GM23338 (cell line): Measurements from ENCODE around the gene BMPR1B. TPM values are rescaled to one million over a fixed set of nuclear protein-coding genes. Genes with fewer than 3 reads are reported as not detected.

Source experiments
- ATAC-seq: fragments of 200-7000 bp; cut with Tn5 transposase; 3 replicates; pipeline ENCODE4 v1.9.1; 2020
- DNase-seq: peaks from one replicate; pipeline ENCODE4 v3.0.0-alpha.2; 2015; ENCODE audit warnings: low spot score
- H2AFZ ChIP-seq: fragments of 200-600 bp; sonication (generic); 2 replicates; pipeline ENCODE4 v1.8.0; 2016; ENCODE audit warnings: antibody characterized with exemption, mild to moderate bottlenecking, moderate library complexity
- H3F3A ChIP-seq: fragments of 200-600 bp; sonication (generic); replicated peaks from 2 replicates; pipeline ENCODE4 v1.8.0; 2017; ENCODE audit warnings: antibody characterized with exemption, mixed run types, low read depth
- H3K27ac ChIP-seq: fragments of 200-600 bp; sonication (generic); 2 replicates; pipeline ENCODE4 v1.6.1; 2016; ENCODE audit warnings: low read depth
- H3K27me3 ChIP-seq: fragments of 200-600 bp; sonication (generic); 2 replicates; pipeline ENCODE4 v1.8.0; 2016; ENCODE audit warnings: mild to moderate bottlenecking, mixed run types, moderate library complexity; ENCODE audit not compliant: insufficient read depth
- H3K36me3 ChIP-seq: fragments of 200-600 bp; sonication (generic); 2 replicates; pipeline ENCODE4 v1.8.0; 2016; ENCODE audit warnings: mild to moderate bottlenecking; ENCODE audit not compliant: insufficient read depth
- H3K4me1 ChIP-seq: fragments of 200-600 bp; sonication (generic); 2 replicates; pipeline ENCODE4 v1.8.0; 2016; ENCODE audit warnings: mild to moderate bottlenecking, moderate library complexity; ENCODE audit not compliant: insufficient read depth
- H3K4me2 ChIP-seq: fragments of 200-600 bp; sonication (generic); 2 replicates; pipeline ENCODE4 v1.7.1; 2017; ENCODE audit warnings: mixed run types
- H3K4me3 ChIP-seq: fragments of 200-600 bp; sonication (generic); 2 replicates; pipeline ENCODE4 v1.6.1; 2016; ENCODE audit warnings: mixed run types
- H3K79me2 ChIP-seq: fragments of 200-600 bp; sonication (generic); replicated peaks from 2 replicates; pipeline ENCODE4 v1.8.0; 2017; ENCODE audit warnings: mild to moderate bottlenecking; ENCODE audit not compliant: insufficient read depth
- H3K9me2 ChIP-seq: fragments of 200-600 bp; sonication (generic); 2 replicates; pipeline ENCODE4 v1.8.0; 2017; ENCODE audit not compliant: insufficient read depth
- H4K20me1 ChIP-seq: fragments of 200-600 bp; sonication (generic); replicated peaks from 2 replicates; pipeline ENCODE4 v1.8.0; 2017; ENCODE audit warnings: mild to moderate bottlenecking; ENCODE audit not compliant: insufficient read depth
- H3K27ac Mint-ChIP-seq: 2 replicates; pipeline ENCODE4 v1.8.0; 2020; ENCODE audit warnings: inconsistent platforms, mild to moderate bottlenecking, moderate library complexity, mixed read lengths
- H3K27me3 Mint-ChIP-seq: 3 replicates; pipeline ENCODE4 v1.8.0; 2022; ENCODE audit warnings: low read depth, mild to moderate bottlenecking, moderate library complexity, mixed read lengths, inconsistent platforms; ENCODE audit not compliant: insufficient read depth, poor library complexity
- H3K36me3 Mint-ChIP-seq: 3 replicates; pipeline ENCODE4 v1.8.0; 2021; ENCODE audit warnings: low read depth, mild to moderate bottlenecking, inconsistent platforms, moderate library complexity, mixed read lengths
- H3K4me1 Mint-ChIP-seq: 3 replicates; pipeline ENCODE4 v1.8.0; 2020; ENCODE audit warnings: mild to moderate bottlenecking, inconsistent platforms, mixed read lengths
- H3K4me3 Mint-ChIP-seq: 3 replicates; pipeline ENCODE4 v1.8.0; 2021; ENCODE audit warnings: moderate library complexity, mild to moderate bottlenecking, inconsistent platforms, mixed read lengths
- H3K9me3 Mint-ChIP-seq: 3 replicates; pipeline ENCODE4 v1.8.0; 2020; ENCODE audit warnings: moderate library complexity, mild to moderate bottlenecking, inconsistent platforms, mixed read lengths
- CREB1 ChIP-seq: fragments of 250-450 bp; sonication (Bioruptor Pico); IDR thresholded peaks from 2 replicates; pipeline ENCODE4 v1.5.0; 2020; ENCODE audit warnings: low read depth, mild to moderate bottlenecking, moderate library complexity
- EZH2 ChIP-seq: fragments of 200-600 bp; sonication (generic); IDR thresholded peaks from one replicate; pipeline ENCODE4 v1.8.0; 2017; ENCODE audit warnings: antibody characterized with exemption, mild to moderate bottlenecking, low read depth; ENCODE audit not compliant: unreplicated experiment
- EZH2phosphoT487 ChIP-seq: fragments of 200-600 bp; sonication (generic); IDR thresholded peaks from one replicate; pipeline ENCODE4 v1.8.1; 2018; ENCODE audit warnings: antibody characterized with exemption; ENCODE audit not compliant: unreplicated experiment
- JUNB ChIP-seq: IDR thresholded peaks from one replicate; pipeline ENCODE4 v1.6.1; 2016; ENCODE audit warnings: antibody characterized with exemption; ENCODE audit not compliant: unreplicated experiment
- NANOG ChIP-seq: IDR thresholded peaks from 2 replicates; pipeline ENCODE4 v1.6.1; 2016; ENCODE audit warnings: antibody characterized with exemption, borderline replicate concordance
- POLR2AphosphoS5 ChIP-seq: IDR thresholded peaks from 2 replicates; pipeline ENCODE4 v1.6.1; 2016; ENCODE audit warnings: antibody characterized with exemption, low read depth
- STAT1 ChIP-seq: IDR thresholded peaks from one replicate; pipeline ENCODE4 v1.6.1; 2016; ENCODE audit warnings: antibody characterized with exemption; ENCODE audit not compliant: unreplicated experiment
- ZNF114 ChIP-seq: fragments of 250-450 bp; sonication (Bioruptor Pico); IDR thresholded peaks from 2 replicates; pipeline ENCODE4 v1.5.0; 2020; ENCODE audit warnings: mild to moderate bottlenecking, moderate library complexity
- ZNF331 ChIP-seq: fragments of 250-450 bp; sonication (Bioruptor Pico); IDR thresholded peaks from 2 replicates; pipeline ENCODE4 v1.5.0; 2020; ENCODE audit warnings: low read depth, mild to moderate bottlenecking, moderate library complexity
- polyA plus RNA-seq: library from polyadenylated mRNA; unstranded; fragments of >200 nt; fragmentation: Nextera tagmentation; extraction: Ambion mirVana; gene quantifications from 2 replicates; pipeline ENCODE4 v1.2.1, GENCODE V29; 2016
- total RNA-seq: library from RNA; depleted of rRNA; stranded (reverse); fragments of >200 nt; shearing (Covaris generic); gene quantifications from 2 replicates; pipeline ENCODE4 v1.2.3, GENCODE V29; 2014
- TF ChIP-seq, protein P1 (sequence below): fragments of 250-450 bp; sonication (Bioruptor Pico); IDR thresholded peaks from 2 replicates; pipeline ENCODE4 v1.5.0; 2020; ENCODE audit warnings: mild to moderate bottlenecking, moderate library complexity
- TF ChIP-seq, protein P2 (sequence below), 2 experiments: fragments of 200-600 bp in 1 of 2; sonication (generic) in 1 of 2; conservative IDR thresholded peaks; 2 replicates each; pipeline versions ENCODE4 v1.5.1 to v1.6.1; 2016 to 2017; ENCODE audit warnings: antibody characterized with exemption in 2 of 2, low read depth in 2 of 2, mild to moderate bottlenecking in 2 of 2, moderate library complexity in 1 of 2
- TF ChIP-seq, protein P3 (sequence below): IDR thresholded peaks from 2 replicates; pipeline ENCODE4 v1.6.1; 2016; ENCODE audit warnings: antibody characterized with exemption
- TF ChIP-seq, protein P4 (sequence below): IDR thresholded peaks from one replicate; pipeline ENCODE4 v1.6.1; 2018; ENCODE audit warnings: antibody characterized with exemption; ENCODE audit not compliant: unreplicated experiment

The BMPR1B gene
- total and polyA plus RNA-seq, 2 experiments from 2014 or later = 0.48 to 1.0 TPM

DNA sequence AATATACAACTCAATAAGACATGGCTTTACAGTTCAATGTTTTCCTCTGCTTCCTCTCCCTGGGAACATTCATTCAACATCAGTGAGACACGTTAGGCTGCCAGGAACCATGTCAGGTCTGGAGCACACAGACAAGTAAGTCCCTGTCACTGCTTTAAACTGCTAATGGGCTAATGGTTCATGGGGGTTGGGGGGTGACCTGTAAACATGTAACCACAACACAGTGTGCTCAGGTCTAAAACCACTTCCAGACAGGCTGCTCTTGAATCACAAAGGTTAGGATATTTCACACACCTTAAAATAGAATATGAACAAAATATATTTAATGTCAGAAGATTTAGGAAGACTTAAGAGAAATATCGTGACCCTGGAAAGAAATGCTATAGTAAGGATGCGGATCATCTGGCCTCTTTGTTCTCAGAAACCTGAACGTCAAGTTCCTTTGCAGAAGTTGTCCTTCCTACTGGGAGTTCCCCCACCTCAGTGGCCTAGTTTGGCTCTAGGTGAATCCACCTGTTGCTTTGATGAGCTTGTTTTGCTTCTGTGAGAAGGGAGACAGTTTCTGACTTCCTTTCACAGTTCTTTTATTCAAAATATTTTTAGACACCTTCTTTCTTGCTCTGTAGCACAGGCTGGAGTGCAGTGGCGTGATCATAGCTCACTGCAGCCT lies 431.1 kb downstream of the BMPR1B start:
- H3K27me3 ChIP-seq = no peaks in the 10 kb centered on the region
- Mint-ChIP-seq H3K4me1 (peaks cover 6% of the 10 kb centered on the region), H3K36me3 (no peaks in the 10 kb centered on the region), H3K9me3 (no peaks in the 10 kb centered on the region), H3K27ac (no peak overlapping the region; the same call in 1 of the 2 replicates), H3K4me3 (no peak overlapping the region), H3K27me3 (peaks cover 10% of the 10 kb centered on the region)
- H3K4me2 ChIP-seq = no peak overlapping the region
- no peak overlapping the region for H3K4me3 ChIP-seq
- no peak overlapping the region for H2AFZ ChIP-seq
- ATAC-seq (no peak), DNase-seq (no peak)
- H3F3A ChIP-seq = no peaks in the 10 kb centered on the region
- no peaks in the 10 kb centered on the region for H4K20me1 ChIP-seq
- no peaks in the 10 kb centered on the region for H3K36me3 ChIP-seq
- no peaks in the 10 kb centered on the region for H3K9me2 ChIP-seq
- TF ChIP-seq, protein P1, sequence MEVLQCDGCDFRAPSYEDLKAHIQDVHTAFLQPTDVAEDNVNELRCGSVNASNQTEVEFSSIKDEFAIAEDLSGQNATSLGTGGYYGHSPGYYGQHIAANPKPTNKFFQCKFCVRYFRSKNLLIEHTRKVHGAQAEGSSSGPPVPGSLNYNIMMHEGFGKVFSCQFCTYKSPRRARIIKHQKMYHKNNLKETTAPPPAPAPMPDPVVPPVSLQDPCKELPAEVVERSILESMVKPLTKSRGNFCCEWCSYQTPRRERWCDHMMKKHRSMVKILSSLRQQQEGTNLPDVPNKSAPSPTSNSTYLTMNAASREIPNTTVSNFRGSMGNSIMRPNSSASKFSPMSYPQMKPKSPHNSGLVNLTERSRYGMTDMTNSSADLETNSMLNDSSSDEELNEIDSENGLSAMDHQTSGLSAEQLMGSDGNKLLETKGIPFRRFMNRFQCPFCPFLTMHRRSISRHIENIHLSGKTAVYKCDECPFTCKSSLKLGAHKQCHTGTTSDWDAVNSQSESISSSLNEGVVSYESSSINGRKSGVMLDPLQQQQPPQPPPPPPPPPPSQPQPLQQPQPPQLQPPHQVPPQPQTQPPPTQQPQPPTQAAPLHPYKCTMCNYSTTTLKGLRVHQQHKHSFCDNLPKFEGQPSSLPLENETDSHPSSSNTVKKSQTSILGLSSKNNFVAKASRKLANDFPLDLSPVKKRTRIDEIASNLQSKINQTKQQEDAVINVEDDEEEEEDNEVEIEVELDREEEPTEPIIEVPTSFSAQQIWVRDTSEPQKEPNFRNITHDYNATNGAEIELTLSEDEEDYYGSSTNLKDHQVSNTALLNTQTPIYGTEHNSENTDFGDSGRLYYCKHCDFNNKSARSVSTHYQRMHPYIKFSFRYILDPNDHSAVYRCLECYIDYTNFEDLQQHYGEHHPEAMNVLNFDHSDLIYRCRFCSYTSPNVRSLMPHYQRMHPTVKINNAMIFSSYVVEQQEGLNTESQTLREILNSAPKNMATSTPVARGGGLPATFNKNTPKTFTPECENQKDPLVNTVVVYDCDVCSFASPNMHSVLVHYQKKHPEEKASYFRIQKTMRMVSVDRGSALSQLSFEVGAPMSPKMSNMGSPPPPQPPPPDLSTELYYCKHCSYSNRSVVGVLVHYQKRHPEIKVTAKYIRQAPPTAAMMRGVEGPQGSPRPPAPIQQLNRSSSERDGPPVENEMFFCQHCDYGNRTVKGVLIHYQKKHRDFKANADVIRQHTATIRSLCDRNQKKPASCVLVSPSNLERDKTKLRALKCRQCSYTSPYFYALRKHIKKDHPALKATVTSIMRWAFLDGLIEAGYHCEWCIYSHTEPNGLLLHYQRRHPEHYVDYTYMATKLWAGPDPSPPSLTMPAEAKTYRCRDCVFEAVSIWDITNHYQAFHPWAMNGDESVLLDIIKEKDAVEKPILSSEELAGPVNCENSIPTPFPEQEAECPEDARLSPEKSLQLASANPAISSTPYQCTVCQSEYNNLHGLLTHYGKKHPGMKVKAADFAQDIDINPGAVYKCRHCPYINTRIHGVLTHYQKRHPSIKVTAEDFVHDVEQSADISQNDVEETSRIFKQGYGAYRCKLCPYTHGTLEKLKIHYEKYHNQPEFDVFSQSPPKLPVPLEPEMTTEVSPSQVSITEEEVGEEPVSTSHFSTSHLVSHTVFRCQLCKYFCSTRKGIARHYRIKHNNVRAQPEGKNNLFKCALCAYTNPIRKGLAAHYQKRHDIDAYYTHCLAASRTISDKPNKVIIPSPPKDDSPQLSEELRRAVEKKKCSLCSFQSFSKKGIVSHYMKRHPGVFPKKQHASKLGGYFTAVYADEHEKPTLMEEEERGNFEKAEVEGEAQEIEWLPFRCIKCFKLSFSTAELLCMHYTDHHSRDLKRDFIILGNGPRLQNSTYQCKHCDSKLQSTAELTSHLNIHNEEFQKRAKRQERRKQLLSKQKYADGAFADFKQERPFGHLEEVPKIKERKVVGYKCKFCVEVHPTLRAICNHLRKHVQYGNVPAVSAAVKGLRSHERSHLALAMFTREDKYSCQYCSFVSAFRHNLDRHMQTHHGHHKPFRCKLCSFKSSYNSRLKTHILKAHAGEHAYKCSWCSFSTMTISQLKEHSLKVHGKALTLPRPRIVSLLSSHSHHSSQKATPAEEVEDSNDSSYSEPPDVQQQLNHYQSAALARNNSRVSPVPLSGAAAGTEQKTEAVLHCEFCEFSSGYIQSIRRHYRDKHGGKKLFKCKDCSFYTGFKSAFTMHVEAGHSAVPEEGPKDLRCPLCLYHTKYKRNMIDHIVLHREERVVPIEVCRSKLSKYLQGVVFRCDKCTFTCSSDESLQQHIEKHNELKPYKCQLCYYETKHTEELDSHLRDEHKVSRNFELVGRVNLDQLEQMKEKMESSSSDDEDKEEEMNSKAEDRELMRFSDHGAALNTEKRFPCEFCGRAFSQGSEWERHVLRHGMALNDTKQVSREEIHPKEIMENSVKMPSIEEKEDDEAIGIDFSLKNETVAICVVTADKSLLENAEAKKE = no peak
- TF ChIP-seq, protein P2, sequence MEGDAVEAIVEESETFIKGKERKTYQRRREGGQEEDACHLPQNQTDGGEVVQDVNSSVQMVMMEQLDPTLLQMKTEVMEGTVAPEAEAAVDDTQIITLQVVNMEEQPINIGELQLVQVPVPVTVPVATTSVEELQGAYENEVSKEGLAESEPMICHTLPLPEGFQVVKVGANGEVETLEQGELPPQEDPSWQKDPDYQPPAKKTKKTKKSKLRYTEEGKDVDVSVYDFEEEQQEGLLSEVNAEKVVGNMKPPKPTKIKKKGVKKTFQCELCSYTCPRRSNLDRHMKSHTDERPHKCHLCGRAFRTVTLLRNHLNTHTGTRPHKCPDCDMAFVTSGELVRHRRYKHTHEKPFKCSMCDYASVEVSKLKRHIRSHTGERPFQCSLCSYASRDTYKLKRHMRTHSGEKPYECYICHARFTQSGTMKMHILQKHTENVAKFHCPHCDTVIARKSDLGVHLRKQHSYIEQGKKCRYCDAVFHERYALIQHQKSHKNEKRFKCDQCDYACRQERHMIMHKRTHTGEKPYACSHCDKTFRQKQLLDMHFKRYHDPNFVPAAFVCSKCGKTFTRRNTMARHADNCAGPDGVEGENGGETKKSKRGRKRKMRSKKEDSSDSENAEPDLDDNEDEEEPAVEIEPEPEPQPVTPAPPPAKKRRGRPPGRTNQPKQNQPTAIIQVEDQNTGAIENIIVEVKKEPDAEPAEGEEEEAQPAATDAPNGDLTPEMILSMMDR (conservative IDR thresholded peaks at IDR 0.05; ENCODE audit: low read depth in 2 of 2) = no peak
- TF ChIP-seq EZH2 = no peak
- TF ChIP-seq ZNF114 (CRISPR knock-in tag) = no peak
- TF ChIP-seq EZH2phosphoT487 = no peak
- TF ChIP-seq, protein P3, sequence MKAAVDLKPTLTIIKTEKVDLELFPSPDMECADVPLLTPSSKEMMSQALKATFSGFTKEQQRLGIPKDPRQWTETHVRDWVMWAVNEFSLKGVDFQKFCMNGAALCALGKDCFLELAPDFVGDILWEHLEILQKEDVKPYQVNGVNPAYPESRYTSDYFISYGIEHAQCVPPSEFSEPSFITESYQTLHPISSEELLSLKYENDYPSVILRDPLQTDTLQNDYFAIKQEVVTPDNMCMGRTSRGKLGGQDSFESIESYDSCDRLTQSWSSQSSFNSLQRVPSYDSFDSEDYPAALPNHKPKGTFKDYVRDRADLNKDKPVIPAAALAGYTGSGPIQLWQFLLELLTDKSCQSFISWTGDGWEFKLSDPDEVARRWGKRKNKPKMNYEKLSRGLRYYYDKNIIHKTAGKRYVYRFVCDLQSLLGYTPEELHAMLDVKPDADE = no peak
- no peak for TF ChIP-seq NANOG
- TF ChIP-seq POLR2AphosphoS5 = no peak
- TF ChIP-seq, protein P4, sequence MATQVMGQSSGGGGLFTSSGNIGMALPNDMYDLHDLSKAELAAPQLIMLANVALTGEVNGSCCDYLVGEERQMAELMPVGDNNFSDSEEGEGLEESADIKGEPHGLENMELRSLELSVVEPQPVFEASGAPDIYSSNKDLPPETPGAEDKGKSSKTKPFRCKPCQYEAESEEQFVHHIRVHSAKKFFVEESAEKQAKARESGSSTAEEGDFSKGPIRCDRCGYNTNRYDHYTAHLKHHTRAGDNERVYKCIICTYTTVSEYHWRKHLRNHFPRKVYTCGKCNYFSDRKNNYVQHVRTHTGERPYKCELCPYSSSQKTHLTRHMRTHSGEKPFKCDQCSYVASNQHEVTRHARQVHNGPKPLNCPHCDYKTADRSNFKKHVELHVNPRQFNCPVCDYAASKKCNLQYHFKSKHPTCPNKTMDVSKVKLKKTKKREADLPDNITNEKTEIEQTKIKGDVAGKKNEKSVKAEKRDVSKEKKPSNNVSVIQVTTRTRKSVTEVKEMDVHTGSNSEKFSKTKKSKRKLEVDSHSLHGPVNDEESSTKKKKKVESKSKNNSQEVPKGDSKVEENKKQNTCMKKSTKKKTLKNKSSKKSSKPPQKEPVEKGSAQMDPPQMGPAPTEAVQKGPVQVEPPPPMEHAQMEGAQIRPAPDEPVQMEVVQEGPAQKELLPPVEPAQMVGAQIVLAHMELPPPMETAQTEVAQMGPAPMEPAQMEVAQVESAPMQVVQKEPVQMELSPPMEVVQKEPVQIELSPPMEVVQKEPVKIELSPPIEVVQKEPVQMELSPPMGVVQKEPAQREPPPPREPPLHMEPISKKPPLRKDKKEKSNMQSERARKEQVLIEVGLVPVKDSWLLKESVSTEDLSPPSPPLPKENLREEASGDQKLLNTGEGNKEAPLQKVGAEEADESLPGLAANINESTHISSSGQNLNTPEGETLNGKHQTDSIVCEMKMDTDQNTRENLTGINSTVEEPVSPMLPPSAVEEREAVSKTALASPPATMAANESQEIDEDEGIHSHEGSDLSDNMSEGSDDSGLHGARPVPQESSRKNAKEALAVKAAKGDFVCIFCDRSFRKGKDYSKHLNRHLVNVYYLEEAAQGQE = no peak
- no peak for TF ChIP-seq STAT1
- no peak for TF ChIP-seq JUNB
- no peak for TF ChIP-seq ZNF331
- TF ChIP-seq CREB1 (CRISPR knock-in tag) = no peak
- H3K79me2 ChIP-seq = no peaks in the 10 kb centered on the region
- no peaks in the 10 kb centered on the region for H3K4me1 ChIP-seq
- H3K27ac ChIP-seq = no peak overlapping the region
